CD4-positive, CD25-positive, alpha-beta regulatory T cell (primary cell): Measurements from ENCODE around the gene DHX38. TPM values are rescaled to one million over a fixed set of nuclear protein-coding genes. Genes with fewer than 3 reads are reported as not detected.

Experiments used
- ATAC-seq, 2 donors: fragments of 150-1000 bp; cut with Tn5 transposase; one replicate each; pipeline ENCODE4 v1.10.0; 2021; ENCODE audit warnings: low read depth in 2 of 2, moderate number of reproducible peaks in 2 of 2, moderate library complexity in 1 of 2
- DNase-seq, 3 donors: peaks; one replicate each; pipeline versions ENCODE4 v3.0.0 to v3.0.0-alpha.2; 2012 to 2022; ENCODE audit warnings: mixed read lengths in 1 of 3
- H3K27ac ChIP-seq: one replicate; pipeline ENCODE4 v1.7.0; 2013; ENCODE audit warnings: mild to moderate bottlenecking, low read length; ENCODE audit not compliant: insufficient read depth, poor library complexity, severe bottlenecking
- H3K27me3 ChIP-seq: one replicate; pipeline ENCODE4 v1.7.0; 2013; ENCODE audit warnings: low read length; ENCODE audit not compliant: control insufficient read depth, insufficient read depth
- H3K36me3 ChIP-seq: one replicate; pipeline ENCODE4 v1.7.0; 2013; ENCODE audit warnings: mild to moderate bottlenecking, low read length, moderate library complexity; ENCODE audit not compliant: control insufficient read depth, insufficient read depth
- H3K4me1 ChIP-seq: 2 replicates; pipeline ENCODE4 v1.7.0; 2013; ENCODE audit warnings: mild to moderate bottlenecking, low read length; ENCODE audit not compliant: insufficient read depth, control insufficient read depth, poor library complexity, severe bottlenecking
- H3K4me3 ChIP-seq: one replicate; pipeline ENCODE4 v1.7.0; 2013; ENCODE audit warnings: low read depth, mild to moderate bottlenecking, low read length, moderate library complexity
- H3K9me3 ChIP-seq, 2 experiments: 1 replicate in 1 of 2; 2 replicates in 1 of 2; pipeline ENCODE4 v1.7.0; 2013; ENCODE audit warnings: low read length in 2 of 2, mild to moderate bottlenecking in 1 of 2, moderate library complexity in 1 of 2; ENCODE audit not compliant: control insufficient read depth in 2 of 2
- H3K27ac Mint-ChIP-seq, 3 donors: one replicate each; pipeline ENCODE4 v1.8.0; 2020 to 2022; ENCODE audit warnings: mild to moderate bottlenecking in 3 of 3, mixed read lengths in 3 of 3, moderate library complexity in 2 of 3
- H3K27me3 Mint-ChIP-seq: one replicate; pipeline ENCODE4 v1.8.0; 2022; ENCODE audit warnings: mild to moderate bottlenecking, mixed read lengths
- H3K36me3 Mint-ChIP-seq: one replicate; pipeline ENCODE4 v1.8.0; 2020; ENCODE audit warnings: mixed read lengths
- H3K4me1 Mint-ChIP-seq, 4 donors: one replicate each; pipeline ENCODE4 v1.8.0; 2020 to 2022; ENCODE audit warnings: mixed read lengths in 4 of 4, mild to moderate bottlenecking in 1 of 4
- H3K4me3 Mint-ChIP-seq, 4 donors: one replicate each; pipeline ENCODE4 v1.8.0; 2020 to 2022; ENCODE audit warnings: mild to moderate bottlenecking in 4 of 4, mixed read lengths in 4 of 4, moderate library complexity in 3 of 4
- H3K9me3 Mint-ChIP-seq, 7 donors: one replicate each; pipeline ENCODE4 v1.8.0; 2020 to 2022; ENCODE audit warnings: mixed read lengths in 7 of 7, mild to moderate bottlenecking in 3 of 7, moderate library complexity in 2 of 7
- polyA plus RNA-seq, 4 donors: library from polyadenylated mRNA; unstranded; fragments of 300-500 nt; fragmentation: Illumina TruSeq; gene quantifications; one replicate each; pipeline ENCODE4 v1.2.3, GENCODE V29; 2021
- total RNA-seq: library from RNA; stranded (reverse); gene quantifications from one replicate; pipeline ENCODE4 v1.2.3, GENCODE V29; 2022

The DHX38 gene
- total and polyA plus RNA-seq, 5 donors from 2014 or later, result 19.9 to 113 (median 24.5) TPM

GRCh38 chr16:72159801-72160200 lies 66.2 kb downstream of the DHX38 start:
- Mint-ChIP-seq H3K4me3 (no peak overlapping the region), H3K27ac (no peak overlapping the region), H3K27me3 (peaks cover 11% of the 10 kb centered on the region), H3K36me3 (peaks cover 3% of the 10 kb centered on the region), H3K4me1 (no peaks in the 10 kb centered on the region), H3K9me3 (peaks cover 0 to 5% (median 0%) of the 10 kb centered on the region in 7 donors)
- ATAC-seq (no peak), DNase-seq (no peak)
- no peaks in the 10 kb centered on the region for H3K36me3 ChIP-seq
- H3K27me3 ChIP-seq, result no peaks in the 10 kb centered on the region
- no peak overlapping the region for H3K4me3 ChIP-seq
- no peak overlapping the region for H3K27ac ChIP-seq
- no peaks in the 10 kb centered on the region for H3K9me3 ChIP-seq
- no peaks in the 10 kb centered on the region for H3K4me1 ChIP-seq

DNA sequence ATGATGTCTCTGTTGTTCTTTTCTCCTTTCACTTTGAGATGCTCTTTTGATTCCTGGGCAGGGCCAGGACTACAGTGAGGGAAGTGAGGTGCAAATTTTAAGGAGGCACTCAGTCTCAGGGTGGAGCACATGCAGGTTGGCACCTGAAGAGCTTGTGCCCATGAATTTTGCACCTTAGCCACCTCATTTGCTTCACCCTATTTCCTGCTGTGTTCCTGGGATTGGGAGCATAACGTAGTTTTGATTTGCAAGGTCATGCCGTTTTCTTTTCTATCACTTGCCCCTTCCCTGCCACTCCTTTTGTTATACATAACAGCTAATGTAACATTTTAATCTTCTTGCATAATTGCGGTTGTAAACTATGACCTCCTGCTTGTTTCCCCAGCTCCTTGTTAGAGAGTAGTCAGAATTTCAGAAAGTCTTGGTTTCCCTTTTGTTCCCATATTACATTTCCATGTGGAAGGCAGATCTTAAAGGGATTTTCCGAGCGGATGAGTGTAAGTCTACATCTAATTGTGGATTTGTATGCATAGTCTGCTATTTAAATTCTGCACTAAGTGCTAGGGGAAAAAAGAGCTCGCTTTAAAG lies 68.6 kb downstream of the DHX38 start:
- H3K27ac ChIP-seq, result no peak overlapping the region
- no peaks in the 10 kb centered on the region for H3K36me3 ChIP-seq
- Mint-ChIP-seq H3K4me3 (no peak overlapping the region), H3K4me1 (no peaks in the 10 kb centered on the region), H3K36me3 (peaks cover 1% of the 10 kb centered on the region), H3K27me3 (peaks cover 11% of the 10 kb centered on the region), H3K27ac (no peak overlapping the region), H3K9me3 (peaks cover 0 to 5% (median 0%) of the 10 kb centered on the region in 7 donors)
- H3K27me3 ChIP-seq, result no peaks in the 10 kb centered on the region
- ATAC-seq (no peak), DNase-seq (no peak)
- H3K9me3 ChIP-seq, result no peaks in the 10 kb centered on the region
- H3K4me1 ChIP-seq, result no peaks in the 10 kb centered on the region
- H3K4me3 ChIP-seq, result no peak overlapping the region

Other genes starting within 250 kb of the DHX38 start
- 46.8 TPM for gene ATXN1L, start 247.9 kb upstream of the DHX38 start, total RNA-seq
- gene ATXN1L, start 247.9 kb upstream of the DHX38 start, polyA plus RNA-seq, result 10 to 100 TPM in 2 of 4 donors, 1 to 10 TPM in 2; 7.7 to 14.0 (median 10.3) TPM
- 21.6 TPM for gene ZNF821, start 209.7 kb upstream of the DHX38 start, total RNA-seq
- gene ZNF821, start 209.7 kb upstream of the DHX38 start, polyA plus RNA-seq, result 10 to 100 TPM; 13.3 to 15.5 (median 15.2) TPM
- 346 TPM for gene IST1, start 198.3 kb upstream of the DHX38 start, total RNA-seq
- gene IST1, start 198.3 kb upstream of the DHX38 start, polyA plus RNA-seq, result 100 to 1,000 TPM; 151 to 252 (median 190) TPM
- gene PKD1L3, start 93.4 kb upstream of the DHX38 start, total RNA-seq, result not detected
- not detected for gene PKD1L3, start 93.4 kb upstream of the DHX38 start, polyA plus RNA-seq
- 7.3 TPM for gene DHODH, start 85.1 kb upstream of the DHX38 start, total RNA-seq
- gene DHODH, start 85.1 kb upstream of the DHX38 start, polyA plus RNA-seq, result 10 to 100 TPM in 1 of 4 donors, 1 to 10 TPM in 3; 4.9 to 10.1 (median 6.0) TPM
- gene HP, start 39.3 kb upstream of the DHX38 start, total RNA-seq, result not detected
- not detected for gene HP, start 39.3 kb upstream of the DHX38 start, polyA plus RNA-seq
- not detected for gene HPR, start 30.6 kb upstream of the DHX38 start, total RNA-seq
- under 1 TPM in 1 of 4 donors, not detected in 3; 0.67 TPM for gene HPR, start 30.6 kb upstream of the DHX38 start, polyA plus RNA-seq
- gene TXNL4B, start 227 bp upstream of the DHX38 start, total RNA-seq, result 12.8 TPM
- 10 to 100 TPM; 14.5 to 18.5 (median 17.0) TPM for gene TXNL4B, start 227 bp upstream of the DHX38 start, polyA plus RNA-seq
- gene PMFBP1, start 78.3 kb downstream of the DHX38 start, total RNA-seq, result 2.0 TPM
- not detected for gene PMFBP1, start 78.3 kb downstream of the DHX38 start, polyA plus RNA-seq